T follicular helper cell (primary cell): ENCODE data around the gene S100A7.

ENCODE experiments used
- DNase-seq: peaks from one replicate; pipeline ENCODE4 v3.0.0-alpha.2; 2020; ENCODE audit warnings: low read depth
- total RNA-seq, 2 experiments: gene quantifications; one replicate each; lab custom pipeline; 2026; lab: John Stamatoyannopoulos, UW

The S100A7 gene
- 0 reads per million in 2 experiments for total RNA-seq

DNA sequence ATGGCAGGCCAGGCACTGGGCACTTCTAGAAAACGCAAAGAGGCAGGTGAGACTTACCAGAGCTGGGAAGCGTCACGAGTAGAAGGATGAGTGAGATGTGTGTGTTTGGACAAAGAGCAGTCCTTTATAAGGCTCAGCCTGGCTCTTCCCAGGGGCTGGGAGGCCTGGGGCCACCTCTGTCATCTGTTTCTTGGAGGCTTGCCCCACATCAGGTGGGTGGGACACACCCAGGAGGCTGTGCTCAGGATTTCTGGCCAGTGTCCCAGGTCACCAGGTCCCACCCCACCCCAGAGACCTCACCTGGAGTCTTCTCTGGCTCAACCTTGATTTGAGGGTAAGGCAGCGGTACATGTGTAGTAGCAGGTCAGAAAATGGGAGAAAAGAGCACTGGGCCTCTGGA is at the start of gene S100A7:
Gene S100A7 (minus strand): TSS at position 101 of the 400 bp plus-strand sequence. CDS start 1,638 bp downstream, outside the sequence.
- DNase-seq = no peak

DNA sequence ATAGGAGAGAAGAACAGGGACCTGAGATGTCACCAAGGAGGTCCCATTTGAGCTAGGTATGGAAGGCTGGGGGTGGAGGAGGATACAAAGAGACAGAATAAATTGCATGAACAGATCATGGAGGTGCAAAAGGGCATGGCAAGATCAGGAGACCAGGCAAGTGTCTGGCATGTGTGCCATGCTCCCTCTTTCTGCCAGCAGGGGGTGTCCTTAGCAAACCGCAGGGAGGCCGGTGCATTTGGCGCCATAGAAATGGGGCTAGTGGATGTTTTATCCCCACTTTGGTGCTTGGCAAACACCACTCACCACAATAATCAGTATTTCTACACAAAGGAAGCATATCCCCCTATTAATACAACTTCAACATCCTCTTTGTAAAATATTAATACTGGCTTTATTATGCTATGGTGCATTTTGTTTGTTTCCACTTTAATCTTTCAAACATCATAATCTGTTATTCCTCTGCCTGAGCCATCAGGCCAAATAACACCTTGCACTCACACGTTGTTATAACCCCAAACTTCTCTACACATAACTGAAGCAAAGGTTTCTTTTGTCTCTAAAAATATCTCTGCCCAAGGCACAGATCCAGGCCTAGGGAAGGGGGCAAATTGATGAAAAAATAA is 49.4 kb upstream of the S100A7 start:
- peak; percentile 39 for DNase-seq

DNA sequence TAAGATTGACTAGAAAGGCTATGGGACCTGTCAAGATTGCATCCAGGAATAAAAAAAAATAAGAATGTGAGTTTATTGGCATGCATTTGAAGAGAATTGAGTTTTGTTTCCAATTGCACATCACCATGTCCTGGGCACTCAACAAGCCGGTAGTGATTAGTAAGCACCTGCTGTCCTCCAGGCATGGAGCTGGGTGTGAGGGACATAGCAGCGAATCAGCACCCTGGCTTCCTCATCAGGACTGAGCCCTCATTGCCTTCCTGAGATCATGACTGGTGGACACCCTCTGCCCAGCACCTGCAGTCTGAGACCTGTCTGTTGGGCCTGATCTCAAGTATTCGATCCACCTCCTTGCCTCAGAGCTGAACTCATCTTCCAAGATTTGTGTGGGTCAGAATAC is 48.6 kb upstream of the S100A7 start:
- no peak for DNase-seq

- DNase-seq = no peak
These were observed 47.6 kb upstream of the S100A7 start for GRCh38 chr1:153507926-153508583.

GRCh38 chr1:153506831-153507413 is 46.5 kb upstream of the S100A7 start:
- no peak for DNase-seq

- DNase-seq = no peak
These were observed 45.9 kb upstream of the S100A7 start for GRCh38 chr1:153506386-153506785.

DNA sequence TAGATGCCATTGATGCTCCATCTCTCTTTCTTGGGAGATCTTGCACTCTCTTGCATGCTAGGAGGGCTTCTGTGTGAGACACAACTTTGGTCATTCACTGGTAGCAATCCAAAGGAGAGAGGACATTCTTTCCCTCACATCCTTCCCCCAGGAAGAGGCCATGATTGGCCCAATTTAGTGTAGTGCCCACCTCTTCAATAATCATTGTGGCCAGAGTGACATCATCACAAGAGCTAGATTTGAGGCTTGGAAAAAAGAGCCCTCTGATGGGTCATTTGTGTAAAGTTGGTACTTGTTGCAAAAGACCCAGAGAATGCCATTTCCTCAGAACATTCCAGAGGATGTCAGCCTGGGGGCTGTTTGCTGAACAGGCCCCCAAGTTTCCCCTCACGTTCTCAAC is 45.1 kb upstream of the S100A7 start:
- DNase-seq = no peak

DNA sequence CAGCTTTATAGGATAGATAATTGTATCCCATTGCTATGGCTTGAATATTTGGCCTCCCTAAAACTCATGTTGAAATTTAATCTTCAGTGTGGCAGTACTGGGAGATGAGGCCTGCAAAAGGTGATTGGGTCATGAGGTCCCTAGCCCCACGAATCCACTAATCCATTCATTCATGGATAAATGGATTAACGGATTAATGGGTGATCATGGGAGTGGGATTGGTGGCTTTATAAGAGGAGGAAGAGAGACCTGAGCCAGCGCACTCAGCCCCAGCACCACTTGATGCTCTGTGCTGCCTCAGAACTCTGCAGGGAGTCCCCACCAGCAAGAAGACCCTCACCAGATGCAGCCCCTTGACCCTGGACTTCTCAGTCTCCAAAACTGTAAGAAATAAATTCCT is 43.3 kb upstream of the S100A7 start:
- no peak for DNase-seq

GRCh38 chr1:153498746-153499145 is 38.3 kb upstream of the S100A7 start:
- DNase-seq = no peak

GRCh38 chr1:153495536-153495935 is 35.1 kb upstream of the S100A7 start:
- DNase-seq = no peak

DNA sequence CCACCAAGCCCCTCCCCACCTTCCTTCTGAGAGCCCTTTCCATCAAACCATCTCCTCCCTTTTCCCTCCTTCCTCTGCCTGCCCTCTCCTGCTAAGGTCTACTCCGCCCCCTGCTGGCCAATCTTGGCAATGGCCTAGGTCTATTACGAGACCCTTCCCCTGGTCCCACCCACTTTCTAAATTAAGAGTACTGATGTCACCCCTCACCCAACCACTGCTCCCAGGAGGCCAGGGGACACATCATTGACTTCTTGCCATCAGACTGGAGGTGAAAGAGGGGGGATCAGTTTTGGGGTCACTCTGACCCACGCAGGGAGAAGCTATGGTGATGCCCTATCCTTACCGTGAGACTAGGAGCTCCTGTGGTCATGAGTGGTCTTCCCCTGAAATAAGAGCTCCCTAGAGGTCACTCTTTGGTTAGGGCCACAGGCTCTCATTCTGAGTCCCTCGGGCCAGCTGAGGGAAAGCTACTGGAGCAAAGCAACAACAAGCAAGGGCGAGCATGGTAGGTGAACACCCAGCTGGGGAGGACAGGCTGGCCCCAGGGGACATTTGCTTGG is 34.6 kb upstream of the S100A7 start:
- DNase-seq = peak; percentile 61

GRCh38 chr1:153493343-153493960 is 33.0 kb upstream of the S100A7 start:
- no peak for DNase-seq

GRCh38 chr1:153490272-153491051 is 30.0 kb upstream of the S100A7 start:
- no peak for DNase-seq

DNA sequence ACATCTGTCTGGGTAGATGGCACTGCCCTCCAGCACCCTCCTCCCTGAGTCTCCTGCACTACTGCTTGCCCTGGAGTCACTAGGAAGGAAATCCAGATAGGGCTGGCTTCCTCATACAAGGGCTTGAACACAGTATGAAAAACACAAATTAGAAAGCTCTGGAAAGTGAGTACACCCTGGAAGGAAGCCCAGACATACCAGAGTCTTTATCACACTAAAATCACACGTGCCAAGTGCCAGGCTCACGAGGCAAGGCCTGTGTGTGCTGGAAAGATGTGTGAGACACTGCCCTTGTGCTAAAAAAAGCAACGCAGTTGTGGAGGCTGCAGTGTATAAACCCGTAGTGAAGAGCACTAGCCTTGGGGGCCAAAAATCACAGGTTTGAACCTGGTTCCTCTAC is 28.3 kb upstream of the S100A7 start:
- DNase-seq = no peak

DNA sequence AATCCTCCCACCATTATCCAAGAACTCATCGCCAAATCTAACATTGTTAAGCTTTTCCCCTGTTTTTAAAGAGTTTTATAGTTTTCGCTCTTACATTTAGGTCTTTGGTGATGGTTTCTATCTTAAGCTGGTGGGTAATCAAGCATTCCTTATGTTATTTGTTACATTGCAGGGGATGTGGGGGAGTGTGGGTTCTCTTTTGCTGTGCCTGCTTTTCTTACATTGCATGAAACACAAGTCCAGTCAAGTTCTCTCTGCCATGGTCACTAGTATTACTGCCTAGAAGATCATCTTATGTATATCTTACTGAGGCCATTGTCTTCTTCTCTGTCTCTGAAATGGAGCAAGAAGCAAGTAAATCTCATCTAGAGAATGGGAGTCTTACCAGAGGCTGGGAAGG is 27.3 kb upstream of the S100A7 start:
- DNase-seq = no peak

DNA sequence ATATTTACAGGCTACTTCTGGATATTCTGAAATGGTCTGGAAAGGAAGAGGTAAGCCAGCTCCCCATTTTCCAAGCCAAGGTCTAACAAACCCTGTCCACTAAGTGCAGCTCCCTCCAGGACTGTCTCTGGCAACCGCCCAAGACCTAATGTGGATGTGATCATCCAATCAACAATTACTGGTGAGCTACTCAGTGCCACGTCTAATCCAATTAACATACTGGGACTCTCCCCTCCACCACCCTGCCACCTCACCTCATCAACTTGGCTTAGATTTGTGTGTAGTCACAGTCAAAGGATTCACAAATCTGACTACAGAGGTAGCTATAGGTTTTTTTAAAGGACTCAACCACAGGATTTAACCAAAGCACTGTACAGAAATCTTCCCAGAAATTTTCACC is 25.4 kb upstream of the S100A7 start:
- no peak for DNase-seq

DNA sequence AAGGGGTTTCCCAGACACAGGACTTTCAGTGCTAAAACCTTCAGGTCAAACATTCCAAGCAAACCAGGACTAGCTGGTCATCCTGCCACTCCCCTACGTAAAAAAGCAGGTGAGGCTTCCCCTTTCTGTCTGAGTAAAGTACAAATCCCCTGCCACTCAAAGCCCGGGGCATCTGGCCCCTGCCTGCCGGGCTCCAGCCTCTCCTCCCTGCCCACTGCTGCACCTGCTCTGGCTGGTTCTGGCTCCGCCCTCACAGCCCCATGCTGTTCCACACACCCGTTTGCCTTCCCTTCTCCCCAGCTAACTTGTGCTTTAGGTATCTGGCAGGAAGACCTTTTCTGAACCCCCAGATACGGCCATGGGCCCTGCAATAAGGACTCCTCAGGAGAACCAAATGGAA is 23.3 kb upstream of the S100A7 start:
- DNase-seq = no peak

GRCh38 chr1:153481124-153481523 is 20.7 kb upstream of the S100A7 start:
- DNase-seq = no peak

- DNase-seq = no peak
These were observed 18.5 kb upstream of the S100A7 start for GRCh38 chr1:153478692-153479618.

GRCh38 chr1:153478047-153478691 is 17.7 kb upstream of the S100A7 start:
- no peak for DNase-seq
